ENCODE data around the gene WSB2. TPM values are rescaled to one million over a fixed set of nuclear protein-coding genes. Genes with fewer than 3 reads are reported as not detected.

Gene WSB2
- total and polyA plus RNA-seq, 10 of the 15 experiments (the other 5 are each of a cell fraction or from before 2014, with no cell fraction given) = 18.3 to 82.6 (median 43.7) TPM

DNA sequence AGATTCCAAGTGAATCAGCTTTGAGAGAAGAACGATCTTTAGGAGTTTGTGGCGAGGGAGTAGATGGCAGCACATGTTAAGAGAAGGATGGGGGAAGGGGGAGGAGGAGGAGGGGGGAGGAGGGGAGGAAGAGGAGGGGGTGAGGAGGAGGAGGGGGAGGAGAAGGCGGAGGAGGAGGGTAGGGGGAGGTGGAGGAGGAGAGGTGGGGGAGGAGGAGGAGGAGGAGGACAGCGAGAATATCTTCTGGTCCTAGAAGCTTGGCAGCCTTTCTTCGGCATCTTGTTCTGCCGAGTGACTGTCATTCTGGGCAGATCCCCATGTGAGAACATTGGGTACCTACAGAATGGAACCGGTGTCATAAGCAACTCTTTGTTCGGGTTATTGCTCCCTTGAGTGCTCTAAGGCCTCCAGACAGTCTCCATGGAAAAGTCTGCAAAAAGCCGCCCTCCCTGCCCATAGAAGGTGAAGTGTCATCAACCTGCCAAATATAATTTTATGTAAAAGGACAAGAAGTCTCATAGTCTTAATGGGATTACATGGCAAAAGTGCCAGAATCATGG lies 37.6 kb downstream of the WSB2 start:
- 88% methylated on average over 7 of the region's 9 CpGs for WGBS (ENCODE audit: insufficient coverage, insufficient replicate concordance, low lambda C conversion rate, missing lambda C conversion rate)
- TF ChIP-seq ESRRA (IDR thresholded peaks at IDR 0.05; ENCODE audit: low read length) (no peak), HDAC6 (IDR thresholded peaks at IDR 0.05; ENCODE audit: unreplicated experiment) (no peak), FOXM1 (IDR thresholded peaks at IDR 0.05; ENCODE audit: low read depth, low read length) (no peak), SPI1 (IDR thresholded peaks at IDR 0.05; ENCODE audit: borderline replicate concordance, insufficient read depth, low read depth, low read length) (no peak), TARDBP (IDR thresholded peaks at IDR 0.05; ENCODE audit: borderline replicate concordance) (no peak)
- TF ChIP-seq, protein P1, sequence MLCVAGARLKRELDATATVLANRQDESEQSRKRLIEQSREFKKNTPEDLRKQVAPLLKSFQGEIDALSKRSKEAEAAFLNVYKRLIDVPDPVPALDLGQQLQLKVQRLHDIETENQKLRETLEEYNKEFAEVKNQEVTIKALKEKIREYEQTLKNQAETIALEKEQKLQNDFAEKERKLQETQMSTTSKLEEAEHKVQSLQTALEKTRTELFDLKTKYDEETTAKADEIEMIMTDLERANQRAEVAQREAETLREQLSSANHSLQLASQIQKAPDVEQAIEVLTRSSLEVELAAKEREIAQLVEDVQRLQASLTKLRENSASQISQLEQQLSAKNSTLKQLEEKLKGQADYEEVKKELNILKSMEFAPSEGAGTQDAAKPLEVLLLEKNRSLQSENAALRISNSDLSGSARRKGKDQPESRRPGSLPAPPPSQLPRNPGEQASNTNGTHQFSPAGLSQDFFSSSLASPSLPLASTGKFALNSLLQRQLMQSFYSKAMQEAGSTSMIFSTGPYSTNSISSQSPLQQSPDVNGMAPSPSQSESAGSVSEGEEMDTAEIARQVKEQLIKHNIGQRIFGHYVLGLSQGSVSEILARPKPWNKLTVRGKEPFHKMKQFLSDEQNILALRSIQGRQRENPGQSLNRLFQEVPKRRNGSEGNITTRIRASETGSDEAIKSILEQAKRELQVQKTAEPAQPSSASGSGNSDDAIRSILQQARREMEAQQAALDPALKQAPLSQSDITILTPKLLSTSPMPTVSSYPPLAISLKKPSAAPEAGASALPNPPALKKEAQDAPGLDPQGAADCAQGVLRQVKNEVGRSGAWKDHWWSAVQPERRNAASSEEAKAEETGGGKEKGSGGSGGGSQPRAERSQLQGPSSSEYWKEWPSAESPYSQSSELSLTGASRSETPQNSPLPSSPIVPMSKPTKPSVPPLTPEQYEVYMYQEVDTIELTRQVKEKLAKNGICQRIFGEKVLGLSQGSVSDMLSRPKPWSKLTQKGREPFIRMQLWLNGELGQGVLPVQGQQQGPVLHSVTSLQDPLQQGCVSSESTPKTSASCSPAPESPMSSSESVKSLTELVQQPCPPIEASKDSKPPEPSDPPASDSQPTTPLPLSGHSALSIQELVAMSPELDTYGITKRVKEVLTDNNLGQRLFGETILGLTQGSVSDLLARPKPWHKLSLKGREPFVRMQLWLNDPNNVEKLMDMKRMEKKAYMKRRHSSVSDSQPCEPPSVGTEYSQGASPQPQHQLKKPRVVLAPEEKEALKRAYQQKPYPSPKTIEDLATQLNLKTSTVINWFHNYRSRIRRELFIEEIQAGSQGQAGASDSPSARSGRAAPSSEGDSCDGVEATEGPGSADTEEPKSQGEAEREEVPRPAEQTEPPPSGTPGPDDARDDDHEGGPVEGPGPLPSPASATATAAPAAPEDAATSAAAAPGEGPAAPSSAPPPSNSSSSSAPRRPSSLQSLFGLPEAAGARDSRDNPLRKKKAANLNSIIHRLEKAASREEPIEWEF (IDR thresholded peaks at IDR 0.05; ENCODE audit: insufficient replicate concordance, low read depth, low read length) = no peak
- TF ChIP-seq, protein P2, sequence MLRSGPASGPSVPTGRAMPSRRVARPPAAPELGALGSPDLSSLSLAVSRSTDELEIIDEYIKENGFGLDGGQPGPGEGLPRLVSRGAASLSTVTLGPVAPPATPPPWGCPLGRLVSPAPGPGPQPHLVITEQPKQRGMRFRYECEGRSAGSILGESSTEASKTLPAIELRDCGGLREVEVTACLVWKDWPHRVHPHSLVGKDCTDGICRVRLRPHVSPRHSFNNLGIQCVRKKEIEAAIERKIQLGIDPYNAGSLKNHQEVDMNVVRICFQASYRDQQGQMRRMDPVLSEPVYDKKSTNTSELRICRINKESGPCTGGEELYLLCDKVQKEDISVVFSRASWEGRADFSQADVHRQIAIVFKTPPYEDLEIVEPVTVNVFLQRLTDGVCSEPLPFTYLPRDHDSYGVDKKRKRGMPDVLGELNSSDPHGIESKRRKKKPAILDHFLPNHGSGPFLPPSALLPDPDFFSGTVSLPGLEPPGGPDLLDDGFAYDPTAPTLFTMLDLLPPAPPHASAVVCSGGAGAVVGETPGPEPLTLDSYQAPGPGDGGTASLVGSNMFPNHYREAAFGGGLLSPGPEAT (IDR thresholded peaks at IDR 0.05; ENCODE audit: low read depth) = no peak
- Histone ChIP-seq H2AFZ (ENCODE audit: control insufficient read depth, low read depth, low read length) (no peak overlapping the region), H3K4me1 (ENCODE audit: control insufficient read depth, insufficient read depth, low read length) (no peaks in the 10 kb centered on the region), H3K36me3 (ENCODE audit: control insufficient read depth in 2 of 2, insufficient read depth in 2 of 2, low read length in 1 of 2) (peaks cover 26% of the 10 kb centered on the region in 2 experiments), H3K9ac (ENCODE audit: control insufficient read depth, insufficient read depth, low read length) (no peak overlapping the region), H3K9me3 (replicated peaks; ENCODE audit: control insufficient read depth, insufficient read depth, low read length) (no peaks in the 10 kb centered on the region), H3K27ac (ENCODE audit: control insufficient read depth, insufficient read depth) (no peak overlapping the region), H4K20me1 (ENCODE audit: control insufficient read depth, insufficient read depth) (no peaks in the 10 kb centered on the region), H3K4me2 (ENCODE audit: control insufficient read depth, insufficient read depth) (no peak overlapping the region), H3K79me2 (ENCODE audit: control insufficient read depth, insufficient read depth, low read length) (no peaks in the 10 kb centered on the region; the same call in 1 of the 2 replicates), H3K4me3 (no peak overlapping the region), H3K27me3 (replicated peaks in 1 of 2; ENCODE audit: control insufficient read depth in 2 of 2, insufficient read depth in 2 of 2, low read length in 1 of 2) (no peaks in the 10 kb centered on the region)
- FAIRE-seq (no peak), DNase-seq (ENCODE audit: low read depth, low spot score) (no peak), ATAC-seq (no peak)
- BruUV-seq (replicated peaks) = no TSS peak
- in situ Hi-C loops (cut with MboI) = no loop called here
- SMC1A ChIA-PET (ENCODE audit: uncharacterized antibody, unreplicated experiment) = interaction anchor here (1.4 kb wide), 1 partner anchor 9 kb away, joined by 5 read pairs; no protein-coding TSS in a partner anchor
- CTCF ChIA-PET = no interaction called here
- intact Hi-C loops (cut with micrococcal nuclease; ENCODE audit: unreplicated experiment) = no loop called here
- RAD21 ChIA-PET (ENCODE audit: unreplicated experiment) = no interaction called here
- POLR2A ChIA-PET = no interaction called here
